NCI-H146 treated with DMSO at 0.1 percent for 48 hours (cell line): ENCODE measurements around the gene BOD1.
"Not testable (repeated sequence)": the region's sequence is repeated elsewhere in the genome, so short reads cannot be mapped to it uniquely, and the experiment has no call there.

ENCODE experiments used
- DNase-seq: peaks from one replicate; lab custom pipeline; 2025; ENCODE audit not compliant: unreplicated experiment; lab: John Stamatoyannopoulos, UW

Gene BOD1

DNA sequence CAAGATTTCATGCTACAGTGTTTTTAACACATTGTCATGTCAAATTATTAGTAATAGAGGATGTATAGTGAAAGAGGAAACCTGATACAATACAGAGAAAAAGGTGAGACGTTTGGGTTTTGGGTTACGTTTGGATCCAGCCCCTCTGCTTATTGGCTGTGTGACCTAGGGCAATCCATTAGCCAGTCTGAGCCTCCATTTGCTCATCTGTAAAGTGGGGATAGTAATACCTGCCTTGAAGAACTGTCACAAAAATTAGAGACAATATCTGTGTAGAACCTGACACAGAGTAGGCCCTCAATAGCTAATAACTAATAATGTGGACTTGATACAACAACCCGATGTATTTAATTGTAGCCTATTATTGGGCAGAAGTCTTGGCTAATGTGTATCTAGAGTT is 4.3 kb upstream of the BOD1 start:
- no peak for DNase-seq

DNA sequence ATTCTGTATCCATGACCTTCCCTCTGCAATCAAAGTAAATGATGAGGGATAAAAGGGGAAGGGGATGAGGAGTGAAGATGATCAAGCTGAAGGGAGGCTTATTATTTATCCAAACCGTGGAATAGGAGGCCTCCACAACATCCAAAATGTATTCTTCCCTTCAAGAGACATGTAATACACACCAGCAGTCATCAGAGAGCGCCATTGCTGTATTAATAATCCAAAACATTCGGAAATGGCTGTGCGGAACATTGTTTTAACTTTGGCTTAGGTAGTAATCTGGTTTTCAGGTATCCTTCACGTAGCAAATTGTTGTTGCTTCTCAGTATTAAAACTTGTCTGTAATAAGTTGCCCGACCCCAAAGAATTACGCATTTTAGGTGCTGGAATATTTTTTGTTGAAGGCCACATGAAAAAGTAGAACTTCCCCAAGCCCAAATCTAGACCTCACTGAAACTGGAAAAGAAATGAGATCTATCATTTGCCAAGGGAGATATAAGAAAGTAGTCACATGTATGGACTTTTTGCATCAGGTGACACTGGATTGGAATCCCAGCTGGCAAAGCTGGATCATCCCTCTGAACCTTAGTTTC is 2.6 kb upstream of the BOD1 start:
- DNase-seq = peak; percentile 4

DNA sequence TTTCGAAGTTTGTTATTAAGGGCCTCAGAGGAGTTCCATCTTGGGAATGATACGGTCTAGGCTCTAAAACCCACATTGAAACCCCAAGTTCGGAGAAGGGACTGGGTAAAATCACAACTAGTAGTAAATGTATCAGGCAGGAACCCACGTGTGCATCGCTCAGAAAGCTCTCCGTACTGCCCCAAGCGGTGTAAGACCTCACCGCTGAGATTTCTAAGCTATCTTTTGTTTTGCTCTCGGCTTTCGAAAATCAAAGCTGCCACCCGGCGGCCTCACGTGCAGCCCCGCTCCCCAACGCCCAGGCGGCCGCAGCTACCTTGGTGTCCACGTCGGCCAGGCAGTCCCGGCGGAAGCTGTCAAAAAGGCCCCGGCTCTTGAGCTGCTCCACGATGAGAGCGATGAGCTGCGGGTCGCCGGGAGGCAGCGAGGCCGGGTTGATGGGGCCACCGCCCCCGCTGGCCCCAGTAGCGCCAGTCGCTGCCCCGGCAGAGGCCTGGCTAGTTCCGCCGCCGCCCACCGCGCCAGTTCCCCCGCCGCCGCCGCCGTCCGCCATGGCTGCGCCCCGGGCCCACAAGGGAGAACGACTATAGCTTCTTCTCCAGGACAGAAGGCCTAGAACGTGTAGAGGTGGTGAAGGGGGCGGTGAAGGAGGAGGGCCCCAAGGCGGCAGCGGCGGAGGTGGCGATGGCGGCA is 420 bp downstream of the BOD1 start:
- peak; percentile 30 for DNase-seq

DNA sequence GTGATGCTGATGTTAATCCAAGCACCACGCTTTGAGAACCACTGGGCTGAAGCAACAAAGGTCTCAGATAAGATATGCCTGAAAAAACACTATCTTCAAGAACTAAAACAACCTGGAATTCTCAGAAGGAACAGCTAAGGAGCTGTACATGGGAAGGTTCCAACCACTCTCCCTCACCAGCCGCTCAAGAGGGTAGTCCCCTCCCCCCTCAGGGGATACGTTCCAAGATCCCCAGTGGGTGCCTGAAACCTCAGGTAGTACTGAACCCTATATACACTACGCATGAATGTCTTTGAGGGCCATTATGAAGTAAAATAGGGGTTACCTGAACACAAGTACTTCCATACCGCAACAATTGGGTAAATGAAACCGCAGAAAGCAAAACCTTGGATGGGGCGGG is 1.9 kb downstream of the BOD1 start:
- DNase-seq = no peak

DNA sequence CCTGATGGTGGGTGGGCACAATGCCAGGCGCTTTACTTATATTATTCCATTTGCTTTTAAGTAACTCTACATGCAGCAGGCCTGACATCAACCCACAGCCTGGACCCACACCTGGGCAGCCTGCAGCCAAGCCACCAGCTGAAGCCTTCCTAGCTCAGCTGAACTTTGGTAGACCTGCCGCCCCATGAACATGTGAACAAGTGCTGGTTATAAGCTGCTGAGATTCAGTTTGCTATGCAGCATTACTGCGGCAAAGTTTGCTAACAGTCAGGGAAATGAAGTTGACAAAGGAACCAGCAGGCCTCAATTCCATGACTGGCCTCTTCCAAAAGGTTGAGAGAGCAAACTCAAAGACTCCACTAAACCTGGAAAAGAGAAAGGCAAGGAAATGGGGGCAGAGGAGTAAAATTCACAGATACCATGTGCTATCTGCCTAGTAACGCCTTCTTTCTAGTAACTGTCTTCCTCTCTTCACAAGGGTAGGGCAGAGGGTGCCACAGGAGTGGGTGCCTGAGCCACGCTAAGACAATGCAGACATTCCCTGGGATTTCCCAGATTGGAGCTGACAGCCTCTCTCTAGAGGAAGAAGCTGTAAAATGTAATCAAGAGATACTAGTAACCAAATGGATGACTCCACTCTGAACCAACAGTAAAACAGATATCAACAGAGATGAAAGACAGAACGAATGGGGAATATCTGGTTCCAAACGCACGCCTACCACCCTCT is 2.9 kb downstream of the BOD1 start:
- no peak for DNase-seq

DNA sequence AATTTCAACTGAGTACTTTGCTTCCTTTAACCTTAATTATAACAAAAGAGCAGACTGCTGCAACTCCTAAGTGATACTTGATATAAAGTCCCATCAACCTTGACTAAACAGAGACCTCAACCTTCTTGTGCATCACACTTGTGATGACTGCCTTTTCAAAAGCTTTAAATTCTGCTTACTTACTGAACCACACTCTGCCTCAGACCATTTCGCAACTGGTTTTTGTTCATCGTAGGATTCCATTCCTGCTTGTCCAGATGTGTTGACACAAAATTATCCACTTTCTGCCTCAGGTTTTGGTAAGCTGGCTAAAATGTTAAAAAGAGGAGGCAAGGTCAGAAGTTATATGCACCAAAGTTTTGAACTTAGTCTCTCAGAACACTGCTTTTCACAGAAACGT is 3.5 kb downstream of the BOD1 start:
- DNase-seq = no peak

DNA sequence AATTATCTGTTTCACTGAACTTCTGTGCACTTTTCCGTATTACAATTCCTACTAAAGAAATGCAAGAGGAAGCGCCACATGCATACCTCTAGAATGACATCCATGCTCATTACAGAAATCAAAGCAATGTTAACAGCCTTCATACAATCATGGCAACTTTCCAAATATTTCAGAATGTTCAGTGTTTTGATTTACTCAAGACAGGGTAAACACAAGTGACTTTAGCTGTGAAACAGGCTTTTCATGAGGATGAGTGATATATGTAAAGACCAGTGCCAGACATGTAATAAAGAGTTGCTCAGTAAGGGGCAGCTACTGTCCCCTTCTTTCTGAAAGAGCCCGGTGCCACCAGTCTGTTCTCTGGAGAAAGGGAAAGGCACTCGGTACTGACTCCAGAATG is 4.7 kb downstream of the BOD1 start:
- no peak for DNase-seq

DNA sequence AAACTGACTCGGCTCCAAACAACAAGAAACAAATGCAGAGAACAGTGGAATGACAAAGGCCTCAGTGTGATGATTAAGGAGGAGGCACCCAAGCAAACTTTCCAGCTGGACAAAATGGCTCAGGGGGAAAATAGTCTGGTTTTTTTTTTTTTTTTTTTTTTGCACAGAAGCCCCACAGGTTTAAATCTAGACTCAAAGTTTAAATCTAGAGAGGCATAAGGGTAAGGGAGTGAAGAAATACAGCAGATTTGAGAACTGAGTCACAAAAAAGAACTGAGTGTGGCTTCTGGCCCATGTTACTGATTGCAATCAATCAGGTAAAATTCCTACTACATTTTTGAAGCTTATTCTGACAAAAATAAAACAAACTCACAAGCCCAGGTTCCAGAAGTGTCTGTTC is 12.3 kb downstream of the BOD1 start:
- no peak for DNase-seq

DNA sequence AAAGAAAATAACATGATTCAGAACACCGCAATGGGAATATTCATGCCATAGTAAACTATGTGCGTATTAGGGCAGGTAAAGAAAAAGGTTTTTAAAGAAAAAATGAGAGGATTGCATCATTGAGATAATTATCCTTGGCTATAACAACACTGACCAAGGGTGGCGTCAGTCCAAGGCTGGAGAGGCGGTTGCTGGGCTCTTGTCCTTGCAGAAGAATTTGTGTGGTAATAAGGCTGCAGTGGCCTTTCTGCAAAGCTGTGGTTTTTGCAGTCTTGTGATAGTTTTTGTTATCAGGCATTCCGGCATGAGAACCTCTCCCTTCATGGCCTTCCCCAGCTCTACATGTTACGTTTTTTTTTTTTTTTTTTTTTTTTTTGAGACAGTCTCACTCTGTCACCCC is 14.0 kb downstream of the BOD1 start:
- DNase-seq = no peak

DNA sequence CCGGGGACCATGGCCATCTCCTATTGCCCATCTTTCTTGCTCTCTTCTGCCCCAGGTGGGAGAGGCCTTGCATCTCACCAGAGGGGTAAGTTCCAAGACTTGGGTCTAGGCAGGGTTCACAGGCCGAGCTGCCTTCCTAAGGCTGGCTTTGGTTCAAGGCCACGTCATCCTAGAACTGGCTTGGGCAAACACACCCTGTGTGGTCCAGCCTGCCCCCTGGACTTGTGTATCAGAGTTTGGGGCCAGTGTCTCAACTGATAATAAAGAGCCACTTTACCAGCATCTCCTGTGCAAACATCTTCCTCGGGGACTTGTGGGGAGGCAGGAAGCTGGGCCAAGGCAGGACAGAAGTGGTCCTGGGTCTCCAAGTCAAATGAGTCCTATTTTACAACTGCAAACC is 17.8 kb downstream of the BOD1 start:
- DNase-seq = no peak

DNA sequence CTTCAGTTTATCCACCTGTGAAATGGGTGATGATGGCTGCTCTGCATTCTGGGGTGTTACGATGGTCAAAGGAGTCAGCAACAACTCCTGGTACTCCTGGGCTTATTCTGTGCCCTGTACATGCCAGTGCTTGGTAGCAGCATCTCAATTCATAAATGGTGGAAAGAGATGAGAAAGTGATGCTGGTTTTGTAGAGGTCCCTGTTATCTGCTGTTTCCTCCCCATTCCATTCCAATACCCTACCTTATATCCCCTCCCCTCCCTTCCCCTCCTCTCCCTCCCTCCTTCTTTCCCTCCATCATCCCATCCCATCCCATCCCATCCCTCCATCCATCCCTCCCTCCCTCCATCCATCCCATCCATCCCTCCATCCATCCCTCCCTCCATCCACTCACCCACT is 19.1 kb downstream of the BOD1 start:
- DNase-seq = no peak

DNA sequence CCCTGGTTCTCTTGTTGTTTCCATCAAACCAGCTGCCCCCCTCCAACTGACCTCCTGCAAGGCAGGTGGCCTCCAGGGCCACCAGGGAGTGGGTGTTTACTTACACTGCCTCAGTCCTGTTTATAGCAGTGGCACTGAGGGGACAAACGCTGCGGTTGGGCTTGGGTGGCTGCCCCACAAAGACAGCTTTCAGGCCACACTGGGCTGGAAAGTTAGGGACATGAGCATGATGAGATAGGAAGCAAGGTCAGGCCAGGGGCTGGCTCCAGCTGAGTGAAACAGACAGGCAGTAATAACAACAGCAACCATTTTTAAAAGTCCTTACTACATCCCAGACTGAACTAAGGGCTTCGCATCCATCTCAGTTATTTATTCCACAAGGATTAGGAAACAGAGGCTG is 20.6 kb downstream of the BOD1 start:
- DNase-seq = no peak

DNA sequence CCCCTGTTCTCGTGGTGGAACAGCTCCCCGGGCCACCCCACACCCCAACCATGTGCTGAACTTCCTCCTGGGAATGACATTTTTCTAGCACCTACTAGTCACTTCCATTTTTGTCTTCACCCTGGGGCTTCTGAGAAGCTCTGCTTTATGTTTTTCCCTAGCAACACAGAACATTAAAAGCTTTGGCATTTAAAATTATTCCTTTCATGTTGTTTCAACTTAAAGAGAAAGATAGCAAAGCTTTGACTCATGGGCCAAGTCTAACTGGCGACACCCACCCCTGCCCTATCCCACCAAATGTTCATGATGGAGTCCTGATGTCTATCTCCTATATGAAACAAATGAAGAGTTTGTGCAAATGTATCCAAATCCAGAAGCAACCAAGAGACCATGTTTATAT is 22.4 kb downstream of the BOD1 start:
- no peak for DNase-seq

DNA sequence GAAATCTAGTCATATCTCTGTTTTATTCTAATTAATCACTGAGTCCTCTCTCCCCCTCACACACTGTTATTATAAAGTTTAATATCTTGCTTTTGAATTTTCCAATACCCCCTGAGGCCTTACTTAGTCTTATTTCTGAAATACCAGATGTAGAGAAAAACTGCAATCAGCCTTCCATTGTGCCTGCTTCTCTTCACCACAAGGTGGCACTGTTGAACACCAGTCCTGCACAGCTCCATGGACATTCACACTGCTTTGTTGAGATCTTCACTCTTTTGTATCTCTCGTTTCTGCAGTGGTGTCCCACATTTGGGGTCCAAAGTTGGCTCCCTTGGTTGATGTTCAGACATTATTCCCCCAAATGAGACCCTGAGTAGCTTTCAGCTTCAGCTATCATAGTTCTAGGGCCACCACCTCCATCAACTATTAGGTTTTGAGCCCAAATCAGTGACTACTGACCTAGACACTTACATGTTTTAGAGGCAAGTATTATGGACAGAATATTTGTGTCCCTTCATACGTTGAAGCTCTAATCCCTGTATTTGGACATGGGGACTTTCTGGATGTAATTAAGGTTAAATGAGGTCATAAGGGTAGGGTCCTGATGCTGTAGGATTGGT is 24.3 kb downstream of the BOD1 start:
- DNase-seq = no peak

DNA sequence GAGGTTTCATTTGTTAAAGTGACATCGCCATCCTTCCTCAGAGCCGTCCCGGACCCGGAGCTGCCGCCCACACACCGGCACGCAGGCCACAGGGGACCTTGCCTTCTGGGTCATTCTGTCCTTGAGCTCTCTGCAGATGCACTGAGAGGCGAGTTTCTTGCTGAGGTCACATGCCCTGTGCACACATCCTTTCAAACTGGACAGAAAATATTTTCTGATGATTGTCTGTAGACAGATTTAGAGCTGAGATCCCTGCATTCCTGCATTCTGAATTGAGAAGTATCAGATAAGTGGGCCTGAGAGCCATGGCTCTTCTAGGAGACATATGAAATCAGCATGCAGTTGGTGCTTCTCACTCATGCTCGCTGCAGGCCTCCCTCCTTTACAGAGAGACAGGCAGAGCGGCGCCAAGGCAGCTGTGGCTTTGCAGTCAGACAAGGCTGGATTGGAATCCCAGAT is 25.4 kb downstream of the BOD1 start:
- no peak for DNase-seq

DNA sequence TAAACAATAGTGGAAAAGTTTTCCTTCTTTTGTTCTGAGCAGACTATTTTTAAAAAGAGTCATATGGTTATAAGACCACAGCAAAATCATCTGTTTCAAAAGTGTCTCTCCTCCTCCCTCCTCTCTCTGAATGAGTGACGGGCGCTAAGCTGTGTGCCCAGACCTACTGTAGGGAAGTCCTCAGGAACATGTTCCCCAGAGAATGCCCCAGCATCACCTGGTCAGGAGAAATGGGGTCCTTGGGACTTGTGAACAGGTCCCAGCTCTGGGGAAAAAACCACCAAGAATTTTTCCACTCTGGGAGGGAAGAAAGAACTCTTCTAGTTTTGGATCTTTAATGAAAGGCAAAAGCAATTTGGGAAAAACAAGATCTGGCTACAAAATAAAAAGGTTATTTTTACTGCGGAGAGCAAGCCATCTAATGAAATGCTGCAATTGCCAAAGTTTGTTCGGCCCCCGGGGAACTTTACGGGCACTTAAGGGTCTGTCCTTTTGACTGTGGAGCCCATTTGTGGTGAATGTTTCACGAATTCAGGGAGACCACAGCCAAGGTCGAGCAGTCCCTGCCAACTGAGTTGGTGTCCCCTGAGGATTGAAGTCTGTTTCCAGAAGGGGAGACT is 25.9 kb downstream of the BOD1 start:
- no peak for DNase-seq

DNA sequence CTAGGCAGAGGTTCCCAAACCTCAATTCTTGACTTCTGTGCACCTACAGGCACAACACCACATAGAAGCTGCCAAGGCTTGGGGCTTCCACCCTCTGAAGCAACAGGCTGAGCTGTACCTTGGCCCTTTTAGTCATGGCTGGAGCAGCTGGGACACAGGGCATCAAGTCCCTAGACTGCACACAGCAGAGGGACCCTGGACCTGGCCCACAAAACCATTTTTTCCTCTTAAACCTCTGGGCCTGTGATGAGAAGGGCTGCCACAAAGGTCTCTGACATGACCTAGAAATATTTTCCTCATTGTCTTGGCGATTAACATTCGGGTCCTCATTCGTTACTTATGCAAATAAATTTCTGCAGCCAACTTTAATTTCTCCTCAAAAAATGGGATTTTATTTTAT is 30.3 kb downstream of the BOD1 start:
- DNase-seq = not testable (repeated sequence)

DNA sequence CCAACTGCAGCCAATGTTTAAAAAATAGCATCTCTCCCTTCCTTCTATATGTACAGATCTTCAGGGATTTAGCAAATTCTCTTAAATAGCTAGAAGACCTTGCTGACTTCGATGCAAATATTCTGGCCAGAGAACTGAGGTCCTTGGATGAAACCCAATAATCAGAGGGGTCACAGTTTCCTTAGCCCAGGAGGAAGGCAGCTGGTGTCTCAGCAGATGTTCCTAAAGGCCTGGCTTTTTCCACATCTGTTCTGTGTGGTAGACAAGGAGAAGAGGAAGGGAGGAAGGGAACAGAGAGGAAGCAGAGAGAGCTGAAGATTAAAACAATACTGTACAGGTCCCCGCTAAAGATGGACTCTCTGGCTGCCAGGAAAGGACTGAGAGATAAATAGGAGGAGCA is 33.1 kb downstream of the BOD1 start:
- no peak for DNase-seq

DNA sequence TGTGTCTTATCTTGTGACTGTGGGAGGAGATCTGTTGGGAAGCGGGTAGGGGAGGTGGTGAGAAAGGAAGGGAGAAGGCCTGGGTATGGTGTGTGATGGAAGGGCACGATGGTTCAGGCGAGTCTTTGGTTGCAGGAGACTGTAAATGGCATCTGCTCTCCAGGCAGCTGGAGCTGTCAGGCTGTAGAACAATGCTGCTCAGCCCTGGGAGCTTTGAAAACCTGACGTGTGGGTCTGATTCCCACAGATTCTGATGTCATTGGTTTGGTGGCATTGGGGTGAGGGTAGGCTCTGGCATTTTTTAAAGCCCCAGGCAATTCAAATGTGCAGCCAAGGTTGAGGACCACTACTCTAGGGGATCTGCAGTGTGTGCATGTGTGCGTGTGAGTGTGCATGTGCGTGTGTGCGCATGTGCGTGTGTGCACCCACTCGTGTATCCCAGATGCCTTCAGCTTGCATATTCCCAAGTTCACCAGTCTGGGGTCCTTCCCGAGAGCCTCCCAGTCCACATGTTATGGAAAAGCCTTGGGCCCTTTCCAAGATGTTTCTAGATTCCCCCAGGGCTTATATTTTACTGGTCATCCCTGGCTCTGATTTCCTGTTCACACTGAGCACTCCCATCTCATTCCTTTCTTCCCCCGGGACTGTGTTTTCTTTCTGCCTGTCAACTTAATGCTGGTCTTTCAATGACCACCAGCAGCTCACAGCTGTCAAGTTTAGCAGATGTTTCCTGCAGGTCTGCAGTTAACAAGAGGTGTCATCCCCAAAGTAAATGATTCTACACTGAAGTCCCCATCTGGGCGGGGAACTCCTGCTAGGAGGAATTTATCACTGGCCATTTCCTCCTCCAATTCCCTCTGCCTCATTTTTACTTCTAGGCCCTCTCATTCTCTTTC is 34.0 kb downstream of the BOD1 start:
- DNase-seq = no peak

DNA sequence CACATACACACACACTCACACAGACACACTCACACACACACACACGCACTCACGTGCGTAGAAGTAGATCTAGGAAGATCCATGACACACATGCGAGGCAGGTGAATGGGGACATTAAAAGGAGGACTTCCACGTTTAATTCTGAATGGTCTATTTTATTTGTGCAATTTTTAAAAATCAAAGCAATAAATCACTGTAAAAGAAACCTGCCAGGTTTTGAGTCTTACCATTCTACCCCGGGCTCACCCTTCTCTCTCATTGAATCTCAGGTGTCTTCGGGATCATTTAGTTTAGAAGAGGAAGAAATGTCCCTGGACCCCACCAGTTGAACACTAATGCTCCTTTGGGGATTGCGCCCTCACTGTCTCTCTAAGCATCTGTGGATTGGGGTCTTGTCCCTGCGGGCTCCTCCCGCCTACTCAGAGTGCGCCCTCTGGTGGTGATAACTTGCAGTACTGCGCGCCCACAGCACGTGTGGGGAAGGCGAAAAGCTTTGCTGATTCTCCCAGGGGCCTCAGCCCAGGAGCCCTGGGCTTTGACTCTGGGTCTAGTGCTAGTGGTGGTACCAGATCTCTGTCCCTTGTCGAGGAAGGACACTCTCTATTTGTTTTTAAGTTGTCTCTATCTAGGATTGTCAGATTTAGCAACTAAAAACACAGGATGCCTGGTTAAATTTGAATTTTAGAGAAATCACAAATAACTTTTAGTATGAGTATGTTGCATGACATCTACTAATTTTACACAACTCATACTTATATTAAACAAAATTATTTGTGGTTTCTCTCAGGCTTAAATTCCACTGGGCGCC is 34.8 kb downstream of the BOD1 start:
- no peak for DNase-seq
